ENCODE measurements around the gene ARHGAP31.

GRCh38 chr3:119444590-119444989 is 150.4 kb downstream of the ARHGAP31 start:
- TF ChIP-seq BHLHE40 (IDR thresholded peaks at IDR 0.05; ENCODE audit: borderline replicate concordance), result no peak
- TF ChIP-seq CTBP1 (IDR thresholded peaks at IDR 0.05; ENCODE audit: borderline replicate concordance), result no peak
- TF ChIP-seq SP1 (IDR thresholded peaks at IDR 0.05), result no peak
- no peak for TF ChIP-seq TARDBP (IDR thresholded peaks at IDR 0.05)
- TF ChIP-seq FOXK2 (IDR thresholded peaks at IDR 0.05), result no peak
- TF ChIP-seq ARNT (IDR thresholded peaks at IDR 0.05), result no peak
- TF ChIP-seq HDGF (IDR thresholded peaks at IDR 0.05; ENCODE audit: borderline replicate concordance), result no peak

Measured in HEK293T (cell line).